GM23248 (cell line): Measurements from ENCODE around the gene GOLGA7B. TPM values are rescaled to one million over a fixed set of nuclear protein-coding genes. Genes with fewer than 3 reads are reported as not detected.

ENCODE experiments used
- DNase-seq: peaks from one replicate; pipeline ENCODE4 v3.0.0-alpha.2; 2015
- H2AFZ ChIP-seq: fragments of 200-600 bp; sonication (generic); 2 replicates; pipeline ENCODE4 v1.6.1; 2016; ENCODE audit warnings: antibody characterized with exemption
- H3F3A ChIP-seq: fragments of 200-600 bp; sonication (generic); 2 replicates; pipeline ENCODE4 v1.6.1; 2016; ENCODE audit warnings: mild to moderate bottlenecking, antibody characterized with exemption, mixed run types; ENCODE audit not compliant: insufficient read depth
- H3K27ac ChIP-seq: fragments of 200-600 bp; sonication (generic); 2 replicates; pipeline ENCODE4 v1.5.1; 2016; ENCODE audit warnings: mild to moderate bottlenecking
- H3K27me3 ChIP-seq: fragments of 200-600 bp; sonication (generic); replicated peaks from 2 replicates; pipeline ENCODE4 v1.6.1; 2016; ENCODE audit warnings: mild to moderate bottlenecking; ENCODE audit not compliant: insufficient read depth
- H3K36me3 ChIP-seq: fragments of 200-600 bp; sonication (generic); 2 replicates; pipeline ENCODE4 v1.6.1; 2016; ENCODE audit warnings: low read depth, mild to moderate bottlenecking
- H3K4me1 ChIP-seq: fragments of 200-600 bp; sonication (generic); 2 replicates; pipeline ENCODE4 v1.6.1; 2016; ENCODE audit warnings: mild to moderate bottlenecking; ENCODE audit not compliant: insufficient read depth
- H3K4me2 ChIP-seq: fragments of 200-600 bp; sonication (generic); one replicate; pipeline ENCODE4 v1.6.1; 2016; ENCODE audit warnings: mild to moderate bottlenecking; ENCODE audit not compliant: unreplicated experiment
- H3K4me3 ChIP-seq: fragments of 200-600 bp; sonication (generic); 2 replicates; pipeline ENCODE4 v1.5.1; 2016; ENCODE audit warnings: mild to moderate bottlenecking
- H3K79me2 ChIP-seq: fragments of 200-600 bp; sonication (generic); 2 replicates; pipeline ENCODE4 v1.6.1; 2016; ENCODE audit warnings: mild to moderate bottlenecking; ENCODE audit not compliant: insufficient read depth
- H3K9ac ChIP-seq: fragments of 200-600 bp; sonication (generic); 2 replicates; pipeline ENCODE4 v1.6.1; 2016; ENCODE audit warnings: mild to moderate bottlenecking
- H3K9me2 ChIP-seq: fragments of 200-600 bp; sonication (generic); 2 replicates; pipeline ENCODE4 v1.6.1; 2016; ENCODE audit warnings: mixed run types, mild to moderate bottlenecking, moderate library complexity; ENCODE audit not compliant: insufficient read depth
- H3K9me3 ChIP-seq: fragments of 200-600 bp; sonication (generic); one replicate; pipeline ENCODE4 v1.6.1; 2017; ENCODE audit warnings: low read depth
- H4K20me1 ChIP-seq: fragments of 200-600 bp; sonication (generic); 2 replicates; pipeline ENCODE4 v1.6.0; 2016; ENCODE audit not compliant: insufficient read depth
- EZH2 ChIP-seq: fragments of 200-600 bp; sonication (generic); IDR thresholded peaks from 2 replicates; pipeline ENCODE4 v1.6.1; 2018; ENCODE audit warnings: antibody characterized with exemption, mild to moderate bottlenecking; ENCODE audit not compliant: insufficient read depth, poor library complexity, severe bottlenecking
- EZH2phosphoT487 ChIP-seq: fragments of 200-600 bp; sonication (generic); IDR thresholded peaks from 2 replicates; pipeline ENCODE4 v1.6.1; 2018; ENCODE audit warnings: antibody characterized with exemption, moderate library complexity, mild to moderate bottlenecking, low read depth; ENCODE audit not compliant: insufficient read depth
- WGBS, 2 experiments: methylation state at CpG; one replicate each; pipeline ENCODE4 v1.1.6; 2015 to 2017; ENCODE audit warnings: low lambda C conversion rate in 2 of 2, low coverage in 1 of 2; ENCODE audit errors: missing lambda C conversion rate in 2 of 2; 5-methylcytosine and 5-hydroxymethylcytosine counted together
- in situ Hi-C: fragments of 300-500 bp; cut with MboI; formaldehyde crosslinking; loops from 2 replicates; pipeline ENCODE4 v1.15.0; 2020
- polyA plus RNA-seq: library from polyadenylated mRNA; unstranded; fragments of >200 nt; fragmentation: Nextera tagmentation; extraction: Ambion mirVana; gene quantifications from 2 replicates; pipeline ENCODE4 v1.2.1, GENCODE V29; 2016
- total RNA-seq: library from RNA; depleted of rRNA; stranded (reverse); fragments of >200 nt; shearing (Covaris generic); gene quantifications from 2 replicates; pipeline ENCODE4 v1.2.3, GENCODE V29; 2014

Gene GOLGA7B
- total and polyA plus RNA-seq, 2 experiments from 2014 or later, result not detected

- Histone ChIP-seq H3K9me2 (no peaks in the 10 kb centered on the region), H3K9ac (no peak overlapping the region), H3K4me1 (no peaks in the 10 kb centered on the region), H3F3A (no peaks in the 10 kb centered on the region), H3K4me2 (no peak overlapping the region), H3K4me3 (no peak overlapping the region), H4K20me1 (no peaks in the 10 kb centered on the region), H2AFZ (no peak overlapping the region), H3K79me2 (no peaks in the 10 kb centered on the region), H3K27me3 (peaks cover 28% of the 10 kb centered on the region), H3K27ac (no peak overlapping the region), H3K36me3 (no peaks in the 10 kb centered on the region), H3K9me3 (no peaks in the 10 kb centered on the region)
- 30 to 34% methylated on average over 10 of the region's 10 CpGs for WGBS, 2 experiments
- DNase-seq, result peak; percentile 56
- TF ChIP-seq EZH2 (no peak), EZH2phosphoT487 (no peak)
- in situ Hi-C loops, result no loop called here
Observed at GRCh38 chr10:97827702-97828291, 21.8 kb upstream of the GOLGA7B start.

GRCh38 chr10:97828721-97829120 lies 20.9 kb upstream of the GOLGA7B start:
- H3K9me3 ChIP-seq, result no peaks in the 10 kb centered on the region
- peaks cover 37% of the 10 kb centered on the region for H3K27me3 ChIP-seq
- no peaks in the 10 kb centered on the region for H3K9me2 ChIP-seq
- H3K4me3 ChIP-seq, result no peak overlapping the region
- WGBS, 2 experiments, result 77 to 96% methylated on average over 2 of the region's 2 CpGs
- no peaks in the 10 kb centered on the region for H4K20me1 ChIP-seq
- no peak for TF ChIP-seq EZH2
- TF ChIP-seq EZH2phosphoT487, result no peak
- no peak overlapping the region for H3K4me2 ChIP-seq
- no peaks in the 10 kb centered on the region for H3K4me1 ChIP-seq
- DNase-seq, result no peak
- no peak overlapping the region for H3K9ac ChIP-seq
- H3K36me3 ChIP-seq, result no peaks in the 10 kb centered on the region
- no peak overlapping the region for H2AFZ ChIP-seq
- H3K27ac ChIP-seq, result no peak overlapping the region
- no peaks in the 10 kb centered on the region for H3K79me2 ChIP-seq
- in situ Hi-C loops, result no loop called here
- no peaks in the 10 kb centered on the region for H3F3A ChIP-seq

DNA sequence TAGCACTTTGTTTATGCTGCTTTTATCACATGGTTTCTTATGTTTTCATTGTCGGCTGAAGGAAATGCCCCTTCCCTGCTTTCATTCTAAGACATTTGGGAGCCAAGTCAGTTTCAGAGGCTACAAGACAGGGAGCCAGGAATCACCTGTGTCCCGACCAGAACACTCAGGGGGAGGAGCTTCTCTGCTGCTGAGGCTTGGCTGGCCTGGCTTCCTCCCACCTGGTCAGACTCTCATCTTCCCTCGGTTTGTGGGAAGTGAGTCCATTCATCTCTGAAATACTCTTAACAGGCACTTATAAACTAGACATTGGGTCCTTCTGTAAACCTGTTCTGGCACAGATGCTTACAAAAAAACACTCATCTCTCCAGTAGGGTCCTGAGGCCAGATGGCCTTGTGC lies 19.6 kb upstream of the GOLGA7B start:
- peaks cover 44% of the 10 kb centered on the region for H3K27me3 ChIP-seq
- H3K9me3 ChIP-seq, result no peaks in the 10 kb centered on the region
- TF ChIP-seq EZH2, result no peak
- no peak for TF ChIP-seq EZH2phosphoT487
- in situ Hi-C loops, result no loop called here
- no peak overlapping the region for H3K4me2 ChIP-seq
- no peak overlapping the region for H3K9ac ChIP-seq
- H3F3A ChIP-seq, result no peaks in the 10 kb centered on the region
- H3K9me2 ChIP-seq, result no peaks in the 10 kb centered on the region
- 13 to 19% methylated on average over 3 of the region's 3 CpGs for WGBS, 2 experiments
- no peak overlapping the region for H2AFZ ChIP-seq
- no peak overlapping the region for H3K27ac ChIP-seq
- no peaks in the 10 kb centered on the region for H3K36me3 ChIP-seq
- no peaks in the 10 kb centered on the region for H4K20me1 ChIP-seq
- no peak overlapping the region for H3K4me3 ChIP-seq
- H3K4me1 ChIP-seq, result no peaks in the 10 kb centered on the region
- DNase-seq, result no peak
- no peaks in the 10 kb centered on the region for H3K79me2 ChIP-seq

DNA sequence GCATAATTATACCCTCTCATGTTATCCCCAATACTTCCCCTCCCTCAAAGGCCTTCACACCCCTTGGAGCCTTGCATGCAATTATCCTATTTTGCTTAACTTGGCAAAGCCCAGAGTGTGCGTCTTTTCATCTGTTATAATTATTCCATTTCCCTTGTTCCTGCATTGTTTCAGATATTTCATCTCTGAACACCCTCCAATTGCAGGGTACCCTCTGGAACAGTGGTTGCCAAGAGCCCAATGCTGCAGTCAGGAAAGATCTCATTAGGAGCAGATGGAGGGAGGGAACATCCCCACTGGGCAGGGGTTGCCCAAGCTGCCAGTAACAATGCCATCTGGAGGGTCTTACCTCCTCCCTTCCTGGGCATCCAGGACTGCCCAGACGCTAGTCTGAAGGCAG lies 18.4 kb upstream of the GOLGA7B start:
- Histone ChIP-seq H2AFZ (no peak overlapping the region), H3K27me3 (peaks cover 49% of the 10 kb centered on the region), H3K79me2 (no peaks in the 10 kb centered on the region), H3K36me3 (no peaks in the 10 kb centered on the region), H3K4me3 (no peak overlapping the region), H3K27ac (no peak overlapping the region), H4K20me1 (no peaks in the 10 kb centered on the region), H3K9me3 (no peaks in the 10 kb centered on the region), H3K4me1 (no peaks in the 10 kb centered on the region), H3F3A (no peaks in the 10 kb centered on the region), H3K9me2 (no peaks in the 10 kb centered on the region), H3K4me2 (no peak overlapping the region), H3K9ac (no peak overlapping the region)
- TF ChIP-seq EZH2phosphoT487, result no peak
- no peak for TF ChIP-seq EZH2
- no peak for DNase-seq
- in situ Hi-C loops, result no loop called here
- 35 to 42% methylated on average over 2 of the region's 2 CpGs for WGBS, 2 experiments
